Astrocyte (in vitro differentiated cells and primary cell): Measurements from ENCODE around the gene LMCD1. TPM values are rescaled to one million over a fixed set of nuclear protein-coding genes. Genes with fewer than 3 reads are reported as not detected.

ENCODE experiments used
- DNase-seq: peaks from one replicate; pipeline ENCODE4 v3.0.0-alpha.2; 2010; ENCODE audit warnings: low read depth
- FAIRE-seq: peaks from 2 replicates; lab custom pipeline; 2011; peaks lifted over from hg19 to GRCh38; lab: Jason Lieb, UNC
- H2AFZ ChIP-seq: 2 replicates; pipeline ENCODE4 v1.6.0; 2012; ENCODE audit warnings: low read depth, low read length, inconsistent platforms
- H3K27ac ChIP-seq: 2 replicates; pipeline ENCODE4 v1.5.1; 2011; ENCODE audit warnings: low read depth, low read length, inconsistent platforms
- H3K27me3 ChIP-seq: 2 replicates; pipeline ENCODE4 v1.6.0; 2011; ENCODE audit warnings: low read length, inconsistent platforms; ENCODE audit not compliant: insufficient read depth
- H3K36me3 ChIP-seq: 2 replicates; pipeline ENCODE4 v1.5.1; 2011; ENCODE audit warnings: low read length, inconsistent platforms; ENCODE audit not compliant: insufficient read depth
- H3K4me1 ChIP-seq: 2 replicates; pipeline ENCODE4 v1.5.1; 2011; ENCODE audit warnings: low read length, inconsistent platforms; ENCODE audit not compliant: insufficient read depth
- H3K4me2 ChIP-seq: 2 replicates; pipeline ENCODE4 v1.6.0; 2012; ENCODE audit warnings: low read length, inconsistent platforms
- H3K4me3 ChIP-seq: 2 replicates; pipeline ENCODE4 v1.5.1; 2011; ENCODE audit warnings: low read depth, mild to moderate bottlenecking, low read length, inconsistent platforms; ENCODE audit not compliant: insufficient read depth
- H3K79me2 ChIP-seq: 2 replicates; pipeline ENCODE4 v1.6.0; 2012; ENCODE audit warnings: mild to moderate bottlenecking, low read length, inconsistent platforms; ENCODE audit not compliant: insufficient read depth
- H3K9ac ChIP-seq: 2 replicates; pipeline ENCODE4 v1.6.0; 2012; ENCODE audit warnings: mild to moderate bottlenecking, low read length, inconsistent platforms
- H3K9me3 ChIP-seq: 2 replicates; pipeline ENCODE4 v1.5.1; 2012; ENCODE audit warnings: low read depth, mild to moderate bottlenecking, low read length, inconsistent platforms; ENCODE audit not compliant: insufficient read depth
- H4K20me1 ChIP-seq: 2 replicates; pipeline ENCODE4 v1.6.0; 2012; ENCODE audit warnings: low read length, inconsistent platforms; ENCODE audit not compliant: insufficient read depth
- H3K27ac Mint-ChIP-seq: one replicate; pipeline ENCODE4 v1.8.0; 2021; ENCODE audit warnings: mild to moderate bottlenecking, mixed read lengths; ENCODE audit not compliant: unreplicated experiment
- H3K27me3 Mint-ChIP-seq: one replicate; pipeline ENCODE4 v1.8.0; 2021; ENCODE audit warnings: low read depth, mixed read lengths; ENCODE audit not compliant: unreplicated experiment
- H3K36me3 Mint-ChIP-seq: one replicate; pipeline ENCODE4 v1.8.0; 2021; ENCODE audit warnings: low read depth, mixed read lengths; ENCODE audit not compliant: unreplicated experiment
- H3K4me1 Mint-ChIP-seq: one replicate; pipeline ENCODE4 v1.8.0; 2021; ENCODE audit warnings: low read depth, mixed read lengths; ENCODE audit not compliant: unreplicated experiment
- H3K4me3 Mint-ChIP-seq: one replicate; pipeline ENCODE4 v1.8.0; 2021; ENCODE audit warnings: mild to moderate bottlenecking, moderate library complexity, mixed read lengths; ENCODE audit not compliant: unreplicated experiment
- H3K9me3 Mint-ChIP-seq: one replicate; pipeline ENCODE4 v1.8.0; 2021; ENCODE audit warnings: mild to moderate bottlenecking, mixed read lengths; ENCODE audit not compliant: unreplicated experiment
- EZH2 ChIP-seq: IDR thresholded peaks from 2 replicates; pipeline ENCODE4 v1.6.1; 2012; ENCODE audit warnings: mild to moderate bottlenecking, low read length, inconsistent platforms; ENCODE audit not compliant: insufficient read depth
- total RNA-seq: library from RNA; stranded (reverse); gene quantifications from 2 replicates; pipeline ENCODE4 v1.2.1, GENCODE V29; 2021
- TF ChIP-seq, protein P1 (sequence below): IDR thresholded peaks from 2 replicates; pipeline ENCODE4 v1.5.1; 2011; ENCODE audit warnings: low read depth, mild to moderate bottlenecking, inconsistent platforms, low read length, moderate library complexity; ENCODE audit not compliant: insufficient read depth

Gene LMCD1
- total RNA-seq, 1 donor from 2014 or later, result 374 TPM

DNA sequence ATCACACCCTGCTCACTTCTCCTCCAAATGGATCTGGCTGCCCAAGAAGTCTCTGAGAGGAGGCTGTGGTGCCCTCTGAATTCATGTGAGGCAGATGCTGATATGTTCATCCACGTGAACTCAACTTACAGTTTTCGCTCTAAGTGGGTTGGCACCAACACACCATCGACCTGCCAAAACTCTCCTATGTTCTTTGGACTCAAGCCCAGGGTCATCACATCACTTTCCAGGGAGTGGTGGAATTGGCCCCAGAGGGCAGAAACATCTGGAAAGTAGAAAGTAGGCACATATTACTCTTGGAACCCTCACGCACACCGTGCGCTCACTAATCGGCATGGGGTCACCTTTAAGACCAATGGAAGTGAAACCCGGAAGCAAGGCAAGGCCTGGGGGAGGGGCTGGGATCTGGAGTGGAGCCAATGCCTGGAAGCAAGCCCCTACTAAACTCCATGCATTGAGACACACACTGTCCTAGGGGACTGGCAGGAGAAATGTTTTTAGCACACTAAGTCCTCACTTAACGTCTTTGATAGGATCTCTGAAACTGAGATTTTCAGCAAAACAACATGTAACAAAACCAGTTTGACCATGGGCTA is 101.6 kb downstream of the LMCD1 start:
- Mint-ChIP-seq H3K9me3 (no peaks in the 10 kb centered on the region), H3K27me3 (no peaks in the 10 kb centered on the region), H3K4me3 (no peak overlapping the region), H3K27ac (no peak overlapping the region), H3K4me1 (peaks cover 12% of the 10 kb centered on the region), H3K36me3 (no peaks in the 10 kb centered on the region)
- no peaks in the 10 kb centered on the region for H3K27me3 ChIP-seq
- TF ChIP-seq EZH2, result no peak
- TF ChIP-seq, protein P1, sequence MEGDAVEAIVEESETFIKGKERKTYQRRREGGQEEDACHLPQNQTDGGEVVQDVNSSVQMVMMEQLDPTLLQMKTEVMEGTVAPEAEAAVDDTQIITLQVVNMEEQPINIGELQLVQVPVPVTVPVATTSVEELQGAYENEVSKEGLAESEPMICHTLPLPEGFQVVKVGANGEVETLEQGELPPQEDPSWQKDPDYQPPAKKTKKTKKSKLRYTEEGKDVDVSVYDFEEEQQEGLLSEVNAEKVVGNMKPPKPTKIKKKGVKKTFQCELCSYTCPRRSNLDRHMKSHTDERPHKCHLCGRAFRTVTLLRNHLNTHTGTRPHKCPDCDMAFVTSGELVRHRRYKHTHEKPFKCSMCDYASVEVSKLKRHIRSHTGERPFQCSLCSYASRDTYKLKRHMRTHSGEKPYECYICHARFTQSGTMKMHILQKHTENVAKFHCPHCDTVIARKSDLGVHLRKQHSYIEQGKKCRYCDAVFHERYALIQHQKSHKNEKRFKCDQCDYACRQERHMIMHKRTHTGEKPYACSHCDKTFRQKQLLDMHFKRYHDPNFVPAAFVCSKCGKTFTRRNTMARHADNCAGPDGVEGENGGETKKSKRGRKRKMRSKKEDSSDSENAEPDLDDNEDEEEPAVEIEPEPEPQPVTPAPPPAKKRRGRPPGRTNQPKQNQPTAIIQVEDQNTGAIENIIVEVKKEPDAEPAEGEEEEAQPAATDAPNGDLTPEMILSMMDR, result no peak
- H3K4me2 ChIP-seq, result no peak overlapping the region
- no peak overlapping the region for H3K4me3 ChIP-seq
- H2AFZ ChIP-seq, result no peak overlapping the region
- no peaks in the 10 kb centered on the region for H3K36me3 ChIP-seq
- no peaks in the 10 kb centered on the region for H3K79me2 ChIP-seq
- H3K9ac ChIP-seq, result no peak overlapping the region
- FAIRE-seq (no peak), DNase-seq (no peak)
- no peaks in the 10 kb centered on the region for H4K20me1 ChIP-seq
- H3K27ac ChIP-seq, result no peak overlapping the region
- H3K4me1 ChIP-seq, result peaks cover 9% of the 10 kb centered on the region
- H3K9me3 ChIP-seq, result no peaks in the 10 kb centered on the region

DNA sequence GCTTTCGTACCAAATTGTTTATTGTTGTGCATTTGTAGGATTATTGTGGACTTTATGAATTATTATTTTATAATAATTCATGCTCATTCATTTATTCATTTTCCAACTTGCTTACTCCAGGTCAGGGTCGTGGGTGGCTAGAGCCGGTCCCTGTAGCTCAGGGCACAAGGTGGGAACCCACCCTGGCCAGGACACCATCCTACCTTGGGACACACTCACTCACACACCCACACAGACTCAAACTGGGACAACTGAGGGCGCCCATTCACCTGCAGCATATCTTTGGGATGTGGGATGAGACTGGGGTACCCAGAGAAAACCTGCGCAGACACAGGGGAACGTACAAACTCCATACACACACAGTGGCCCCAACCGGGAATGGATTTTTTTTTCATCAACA is 102.4 kb downstream of the LMCD1 start:
- H2AFZ ChIP-seq, result no peak overlapping the region
- FAIRE-seq, result no peak
- H3K36me3 Mint-ChIP-seq, result no peaks in the 10 kb centered on the region

DNA sequence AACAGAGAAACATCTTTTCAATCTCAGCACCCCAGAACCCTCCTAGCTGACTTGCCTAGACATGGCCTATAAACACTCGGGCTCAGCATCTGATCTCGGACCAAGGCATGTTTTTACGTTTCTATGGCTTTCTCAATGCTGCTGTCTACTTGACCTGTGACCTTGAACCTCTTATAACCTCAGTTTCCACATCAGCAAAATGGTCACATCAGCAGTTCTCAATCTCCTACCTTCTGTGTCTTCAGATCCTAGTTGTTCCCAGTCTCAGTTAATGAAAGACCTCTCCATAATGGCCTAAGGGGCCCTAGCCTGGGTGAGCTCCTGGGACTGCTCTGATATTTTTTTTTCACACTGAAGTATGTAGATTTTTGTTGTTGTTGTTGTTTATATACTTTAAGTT is 103.4 kb downstream of the LMCD1 start:
- Mint-ChIP-seq H3K4me3 (no peak overlapping the region), H3K9me3 (no peaks in the 10 kb centered on the region), H3K36me3 (no peaks in the 10 kb centered on the region), H3K4me1 (peaks cover 16% of the 10 kb centered on the region), H3K27me3 (no peaks in the 10 kb centered on the region), H3K27ac (no peak overlapping the region)
- Histone ChIP-seq H3K79me2 (no peaks in the 10 kb centered on the region), H3K36me3 (no peaks in the 10 kb centered on the region), H3K9me3 (no peaks in the 10 kb centered on the region), H3K27ac (no peak overlapping the region), H3K9ac (no peak overlapping the region), H3K4me3 (no peak overlapping the region), H3K27me3 (no peaks in the 10 kb centered on the region), H3K4me1 (peaks cover 9% of the 10 kb centered on the region), H2AFZ (no peak overlapping the region), H3K4me2 (no peak overlapping the region), H4K20me1 (no peaks in the 10 kb centered on the region)
- no peak for DNase-seq
- no peak for FAIRE-seq
- TF ChIP-seq, protein P1, result no peak
- TF ChIP-seq EZH2, result no peak

More for the DNA sequence above, 102.4 kb downstream of the LMCD1 start:
- no peak for TF ChIP-seq EZH2
- TF ChIP-seq, protein P1, result no peak
- H3K4me1 ChIP-seq, result peaks cover 9% of the 10 kb centered on the region
- DNase-seq, result no peak
- H3K79me2 ChIP-seq, result no peaks in the 10 kb centered on the region
- no peaks in the 10 kb centered on the region for H3K36me3 ChIP-seq
- no peaks in the 10 kb centered on the region for H3K9me3 ChIP-seq
- H3K4me3 Mint-ChIP-seq, result no peak overlapping the region
- no peak overlapping the region for H3K9ac ChIP-seq
- peaks cover 14% of the 10 kb centered on the region for H3K4me1 Mint-ChIP-seq
- no peak overlapping the region for H3K4me2 ChIP-seq
- no peak overlapping the region for H3K27ac Mint-ChIP-seq
- no peaks in the 10 kb centered on the region for H3K27me3 ChIP-seq
- H3K9me3 Mint-ChIP-seq, result no peaks in the 10 kb centered on the region
- H3K27ac ChIP-seq, result no peak overlapping the region
- no peak overlapping the region for H3K4me3 ChIP-seq
- H3K27me3 Mint-ChIP-seq, result no peaks in the 10 kb centered on the region
- no peaks in the 10 kb centered on the region for H4K20me1 ChIP-seq
